ENCODE results near the gene ARHGEF28.

Gene ARHGEF28

GRCh38 chr5:73974871-73975360 lies 348.9 kb downstream of the ARHGEF28 start:
- no peak for DNase-seq (ENCODE audit: low read depth, low spot score)
- no peak overlapping the region for H3K27ac ChIP-seq

- no peak overlapping the region for H3K27ac ChIP-seq
- DNase-seq (ENCODE audit: low read depth, low spot score) = no peak
These were observed 349.8 kb downstream of the ARHGEF28 start for GRCh38 chr5:73975845-73976244.

DNA sequence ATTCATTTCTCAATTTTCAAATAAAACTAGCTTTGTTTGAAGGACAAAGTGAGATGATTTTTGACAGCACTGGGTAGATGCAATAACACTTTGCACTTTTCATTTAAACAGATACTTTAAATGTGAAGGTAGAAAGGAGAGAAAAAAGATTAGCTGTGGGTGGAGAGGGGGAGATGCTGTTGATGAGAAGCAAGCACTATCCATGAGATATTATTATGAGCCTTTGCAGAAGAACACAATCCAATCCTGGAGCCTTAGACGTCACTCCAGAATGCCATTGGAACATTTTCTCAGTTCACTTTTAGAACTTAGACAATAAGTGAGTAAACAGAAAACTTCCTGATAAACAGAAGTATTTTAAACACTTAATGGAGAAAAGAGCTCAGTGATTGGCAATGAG lies 351.1 kb downstream of the ARHGEF28 start:
- no peak overlapping the region for H3K27ac ChIP-seq
- no peak for DNase-seq (ENCODE audit: low read depth, low spot score)

DNA sequence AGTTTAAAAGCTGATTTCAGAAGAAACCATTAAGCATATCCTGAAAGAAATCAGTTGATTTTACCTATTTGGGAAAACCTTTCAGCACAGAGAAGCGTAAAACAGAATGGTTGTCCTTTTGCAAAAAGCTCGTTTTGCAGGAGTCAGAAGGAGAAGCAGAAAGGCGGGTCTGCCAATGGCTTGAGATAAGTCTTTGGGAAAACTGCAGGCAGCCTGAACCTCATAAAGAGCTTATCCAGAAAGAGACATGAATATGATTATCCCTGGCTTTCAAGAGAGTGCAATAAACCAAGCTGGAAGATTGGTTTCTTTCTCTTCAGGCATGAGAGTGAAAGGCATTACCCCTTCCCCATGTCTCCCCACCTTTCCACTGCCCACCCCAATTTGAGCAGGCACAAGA lies 353.3 kb downstream of the ARHGEF28 start:
- no peak overlapping the region for H3K27ac ChIP-seq
- no peak for DNase-seq (ENCODE audit: low read depth, low spot score)

DNA sequence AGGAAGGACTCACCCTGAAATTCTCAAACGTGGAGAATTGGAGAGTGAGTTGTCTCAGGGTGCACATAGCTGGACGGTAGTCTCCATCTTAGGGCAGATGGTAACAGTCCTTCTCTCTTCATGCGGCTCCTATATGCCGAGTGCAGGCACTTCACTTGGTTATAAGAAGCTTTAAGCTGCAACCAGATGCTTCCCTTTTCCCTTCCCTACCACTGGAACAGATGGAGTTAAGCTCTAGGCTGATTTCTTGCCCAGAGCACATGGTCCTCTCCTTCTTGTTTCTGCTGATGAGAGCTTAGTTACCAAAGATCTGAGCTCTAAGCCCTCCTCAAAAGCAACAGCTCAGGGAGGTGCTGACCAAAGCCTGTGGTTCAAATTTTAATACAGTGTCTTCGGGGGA lies 355.7 kb downstream of the ARHGEF28 start:
- DNase-seq (ENCODE audit: low read depth, low spot score) = no peak
- no peak overlapping the region for H3K27ac ChIP-seq

- H3K27ac ChIP-seq = no peak overlapping the region
- no peak for DNase-seq (ENCODE audit: low read depth, low spot score)
These were observed 357.6 kb downstream of the ARHGEF28 start for GRCh38 chr5:73983644-73984043.

GRCh38 chr5:73985145-73985544 lies 359.1 kb downstream of the ARHGEF28 start:
- no peak for DNase-seq (ENCODE audit: low read depth, low spot score)
- H3K27ac ChIP-seq = peak overlapping the region; percentile 6

- no peak overlapping the region for H3K27ac ChIP-seq
- no peak for DNase-seq (ENCODE audit: low read depth, low spot score)
These were observed 360.7 kb downstream of the ARHGEF28 start for GRCh38 chr5:73986729-73987128.

- H3K27ac ChIP-seq = no peak overlapping the region
- peak; percentile 68 for DNase-seq (ENCODE audit: low read depth, low spot score)
These were observed 361.9 kb downstream of the ARHGEF28 start for GRCh38 chr5:73987915-73988314.

DNA sequence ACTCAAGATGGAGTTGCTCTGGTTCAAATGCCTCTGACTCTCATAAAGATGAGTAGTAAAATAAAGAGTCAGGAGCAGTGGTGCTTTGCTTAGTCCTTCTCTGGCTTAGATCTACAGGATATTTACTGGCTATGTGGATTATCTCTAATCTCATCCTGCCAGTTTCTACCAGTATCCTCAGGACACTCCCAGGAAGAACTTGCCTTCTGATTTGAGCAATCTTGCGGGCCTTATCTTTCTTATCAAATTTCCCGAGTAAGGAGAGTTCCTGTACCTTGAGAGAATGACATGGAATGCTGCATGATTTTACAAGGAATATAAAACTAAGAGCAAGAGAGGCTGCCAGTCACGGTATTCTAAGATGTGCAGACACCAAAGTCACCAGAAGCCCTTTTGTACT lies 364.0 kb downstream of the ARHGEF28 start:
- no peak overlapping the region for H3K27ac ChIP-seq
- no peak for DNase-seq (ENCODE audit: low read depth, low spot score)

All from epithelial cell of prostate (primary cell).